GM18508 (cell line): ENCODE data around the gene SIGLEC7.
"Not testable (repeated sequence)": the region's sequence is repeated elsewhere in the genome, so short reads cannot be mapped to it uniquely, and the experiment has no call there.

Experiments used
- ATAC-seq: cut with Tn5 transposase; IDR thresholded peaks from one replicate; pipeline ENCODE4 v1.9.1; 2021; ENCODE audit warnings: moderate number of reproducible peaks; ENCODE audit not compliant: insufficient read depth, unreplicated experiment

Gene SIGLEC7

DNA sequence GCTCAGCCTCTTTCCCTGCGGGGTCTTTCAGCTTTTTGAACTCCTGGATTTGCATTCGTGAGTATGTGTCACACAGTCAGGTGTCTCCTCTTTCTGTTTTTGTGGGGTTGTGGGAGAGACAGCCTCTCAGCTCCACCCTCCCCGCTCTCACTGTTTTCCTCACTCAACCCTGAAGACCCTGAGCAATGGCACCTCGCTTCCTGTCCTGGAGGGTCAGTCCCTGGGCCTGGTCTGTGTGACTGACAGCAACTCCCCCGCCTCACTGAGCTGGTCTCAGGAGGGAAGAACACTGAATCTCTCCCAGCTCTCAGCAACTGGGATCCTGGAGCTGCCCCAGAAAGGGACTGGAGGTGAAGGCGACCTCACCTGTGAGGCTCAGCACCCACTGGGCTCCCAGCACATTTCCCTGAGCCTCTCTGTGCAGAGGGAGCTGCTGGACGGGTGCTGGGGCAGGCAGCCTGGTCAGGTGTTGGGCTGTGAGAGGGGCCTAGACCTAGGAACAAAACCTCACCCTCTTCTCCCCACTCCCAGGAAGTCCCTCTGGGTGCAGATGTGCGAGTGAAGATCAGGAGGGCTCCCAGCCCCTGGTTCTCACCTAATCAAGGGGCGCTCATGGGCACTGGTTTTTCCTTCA lies 4.2 kb upstream of the SIGLEC7 start:
- ATAC-seq, result no peak

- no peak for ATAC-seq
These were observed 3.5 kb upstream of the SIGLEC7 start for GRCh38 chr19:51138549-51138979.

- ATAC-seq, result no peak
These were observed 2.6 kb upstream of the SIGLEC7 start for GRCh38 chr19:51139299-51140014.

GRCh38 chr19:51140441-51140840 lies 1.7 kb upstream of the SIGLEC7 start:
- no peak for ATAC-seq

GRCh38 chr19:51141181-51141580 lies 920 bp upstream of the SIGLEC7 start:
- no peak for ATAC-seq

GRCh38 chr19:51142809-51143475 lies 841 bp downstream of the SIGLEC7 start:
- ATAC-seq, result not testable (repeated sequence)

DNA sequence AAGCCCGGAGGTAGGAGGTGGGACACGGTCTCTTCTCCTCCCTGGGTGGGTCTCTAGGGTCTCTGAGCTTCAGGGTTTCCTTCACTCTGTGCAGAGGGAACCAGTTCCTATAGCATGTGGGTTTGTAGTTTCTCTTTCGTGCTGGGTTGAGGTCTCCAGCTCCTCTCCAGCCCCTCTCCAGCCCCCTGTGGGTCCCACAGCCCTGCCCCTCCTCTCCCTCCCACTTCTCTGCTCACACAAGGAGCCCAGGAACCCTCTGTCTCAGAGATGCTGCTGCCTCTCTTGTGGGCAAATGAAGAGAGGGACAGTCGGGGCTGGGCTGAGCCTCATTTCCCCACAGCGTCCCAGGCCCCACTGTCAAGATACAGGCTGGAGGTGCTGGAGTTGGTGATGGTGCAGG lies 1.4 kb downstream of the SIGLEC7 start:
- ATAC-seq, result no peak

- no peak for ATAC-seq
These were observed 2.5 kb downstream of the SIGLEC7 start for GRCh38 chr19:51144482-51145045.

DNA sequence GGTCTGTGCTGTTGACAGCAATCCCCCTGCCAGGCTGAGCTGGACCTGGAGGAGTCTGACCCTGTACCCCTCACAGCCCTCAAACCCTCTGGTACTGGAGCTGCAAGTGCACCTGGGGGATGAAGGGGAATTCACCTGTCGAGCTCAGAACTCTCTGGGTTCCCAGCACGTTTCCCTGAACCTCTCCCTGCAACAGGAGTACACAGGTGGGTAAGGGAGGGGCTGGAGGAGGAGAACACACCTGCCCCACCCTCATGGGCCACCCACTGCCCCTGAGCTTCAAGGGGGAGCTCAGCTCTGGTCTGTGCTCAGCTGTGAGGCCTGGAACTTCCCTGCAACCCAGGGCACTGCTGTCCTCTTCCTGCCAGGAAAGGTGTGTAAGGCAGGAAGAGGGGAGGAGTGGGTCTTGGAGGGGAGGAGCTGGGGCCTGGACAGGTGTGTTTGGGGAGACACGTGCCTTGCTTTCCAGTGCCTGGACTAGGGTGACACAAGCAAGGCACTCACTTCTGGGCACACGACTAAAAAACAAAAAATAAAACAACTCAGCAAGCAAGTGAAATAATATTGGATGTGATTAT lies 3.9 kb downstream of the SIGLEC7 start:
- no peak for ATAC-seq

GRCh38 chr19:51146751-51147150 lies 4.7 kb downstream of the SIGLEC7 start:
- no peak for ATAC-seq

GRCh38 chr19:51147663-51148062 lies 5.6 kb downstream of the SIGLEC7 start:
- no peak for ATAC-seq

DNA sequence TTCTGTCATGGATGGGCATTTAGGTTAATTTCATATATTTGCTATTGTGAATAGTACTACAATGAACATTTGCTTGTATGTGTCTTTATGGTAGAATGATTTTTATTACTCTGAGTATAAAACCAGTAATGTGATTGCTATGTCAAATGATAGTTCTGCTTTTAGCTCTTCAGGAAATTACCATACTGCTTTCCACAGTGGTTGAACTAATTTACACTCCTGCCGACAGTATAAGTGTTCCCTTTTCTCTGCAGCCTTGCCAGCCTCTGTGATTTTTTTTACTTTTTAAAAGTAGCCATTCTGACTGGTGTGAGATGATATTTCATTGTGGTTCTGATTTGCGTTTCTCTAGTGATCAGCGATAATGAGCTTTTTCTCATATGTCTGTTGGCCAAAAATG lies 6.5 kb downstream of the SIGLEC7 start:
- no peak for ATAC-seq

DNA sequence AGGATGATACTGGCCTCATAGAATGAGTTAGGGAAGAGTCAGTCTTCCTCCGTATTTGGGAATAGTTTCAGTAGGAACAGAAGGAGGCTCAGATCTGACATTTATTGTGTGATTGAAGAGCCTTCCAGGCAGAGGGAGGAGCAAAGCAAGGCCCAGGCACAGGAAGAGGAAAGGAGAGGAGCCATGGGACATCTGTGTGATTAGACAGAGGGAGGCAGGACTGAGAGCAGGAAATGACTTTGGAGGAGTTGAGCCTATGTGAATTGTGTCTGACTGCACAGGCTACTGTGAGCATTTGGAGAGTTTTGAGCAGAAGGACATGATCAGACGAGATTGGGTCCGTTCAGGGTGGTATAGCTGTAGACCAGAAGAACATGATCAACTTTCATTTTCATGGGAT lies 8.5 kb downstream of the SIGLEC7 start:
- no peak for ATAC-seq

- ATAC-seq, result no peak
These were observed 14.6 kb downstream of the SIGLEC7 start for GRCh38 chr19:51156710-51157109.

DNA sequence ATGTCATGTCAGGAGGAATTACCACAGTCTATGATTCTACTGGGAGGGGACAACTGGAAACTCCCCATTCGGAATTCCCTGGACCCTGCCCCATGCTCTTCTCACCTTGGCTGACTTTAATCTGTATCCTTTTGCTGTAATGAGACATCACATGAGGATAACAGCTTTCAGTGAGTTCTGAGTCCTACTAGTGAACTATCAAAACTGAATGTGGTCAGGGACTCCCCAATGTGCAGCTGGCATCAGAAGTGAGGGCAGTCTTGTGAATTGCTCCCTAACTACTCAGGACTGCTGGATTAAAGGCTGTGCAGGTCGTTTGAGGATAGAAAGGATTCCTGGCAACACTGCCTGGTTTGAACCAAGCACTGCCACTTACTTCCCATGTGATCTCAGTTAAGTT lies 15.2 kb downstream of the SIGLEC7 start:
- no peak for ATAC-seq

DNA sequence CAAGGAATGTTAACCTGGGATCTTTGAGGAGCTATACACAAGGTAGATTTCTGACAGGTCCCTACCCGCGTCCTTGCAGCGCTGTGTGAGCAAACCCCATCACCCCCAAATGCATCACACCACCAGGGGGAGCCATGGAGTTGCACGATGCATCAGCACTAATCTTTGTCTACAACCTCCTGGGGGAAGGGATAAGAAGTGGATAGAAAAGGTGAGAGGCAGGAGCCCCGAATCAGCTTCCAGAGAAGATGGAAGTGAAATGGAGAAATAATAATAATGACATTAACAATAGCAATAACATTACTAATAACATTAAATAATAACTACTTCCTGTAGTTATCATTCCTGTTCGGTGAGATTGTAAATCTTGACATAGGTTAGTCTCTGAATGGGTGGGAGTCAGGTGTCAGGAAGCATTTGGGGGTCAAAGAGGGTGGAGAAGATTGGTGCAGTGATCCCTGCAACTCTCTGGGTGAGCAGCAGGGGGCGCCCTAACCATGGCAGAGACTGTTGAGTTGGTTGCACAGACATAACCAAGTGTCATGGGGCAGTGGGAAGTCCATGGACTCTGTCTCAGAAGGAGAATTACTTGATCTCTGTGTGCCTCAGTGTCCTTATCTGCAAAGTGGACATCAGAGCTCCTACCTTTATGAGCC lies 16.5 kb downstream of the SIGLEC7 start:
- ATAC-seq, result no peak

- ATAC-seq, result no peak
These were observed 17.6 kb downstream of the SIGLEC7 start for GRCh38 chr19:51159656-51160055.

- no peak for ATAC-seq
These were observed 19.2 kb downstream of the SIGLEC7 start for GRCh38 chr19:51161266-51161665.

GRCh38 chr19:51161867-51162496 lies 19.9 kb downstream of the SIGLEC7 start:
- ATAC-seq, result no peak

- no peak for ATAC-seq
These were observed 21.2 kb downstream of the SIGLEC7 start for GRCh38 chr19:51163257-51163656.
